ENCODE measurements around the gene STK36. TPM values are rescaled to one million over a fixed set of nuclear protein-coding genes. Genes with fewer than 3 reads are reported as not detected.

Gene STK36
- total and polyA plus RNA-seq, 8 donors = 8.3 to 54.0 (median 22.1) TPM

DNA sequence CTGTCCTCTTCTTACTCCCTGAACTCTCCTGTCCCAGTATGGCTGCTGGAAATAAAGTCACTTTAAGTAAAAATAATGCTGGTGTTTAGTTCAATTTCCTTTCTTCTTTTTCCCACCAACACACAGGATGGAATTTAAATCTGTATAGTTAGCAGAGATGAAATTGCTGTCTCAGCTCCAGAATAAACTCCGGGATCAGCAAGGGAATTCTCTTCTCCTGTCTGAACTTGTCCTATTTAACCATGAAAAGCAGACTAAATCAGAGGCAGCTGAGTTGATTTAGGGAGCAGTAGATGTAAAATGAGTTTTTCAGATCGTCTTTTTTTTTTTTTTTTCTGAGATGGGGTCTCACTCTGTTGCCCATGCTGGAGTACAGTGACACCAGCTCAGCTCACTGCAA lies 64.6 kb downstream of the STK36 start:
- TF ChIP-seq, protein P1, sequence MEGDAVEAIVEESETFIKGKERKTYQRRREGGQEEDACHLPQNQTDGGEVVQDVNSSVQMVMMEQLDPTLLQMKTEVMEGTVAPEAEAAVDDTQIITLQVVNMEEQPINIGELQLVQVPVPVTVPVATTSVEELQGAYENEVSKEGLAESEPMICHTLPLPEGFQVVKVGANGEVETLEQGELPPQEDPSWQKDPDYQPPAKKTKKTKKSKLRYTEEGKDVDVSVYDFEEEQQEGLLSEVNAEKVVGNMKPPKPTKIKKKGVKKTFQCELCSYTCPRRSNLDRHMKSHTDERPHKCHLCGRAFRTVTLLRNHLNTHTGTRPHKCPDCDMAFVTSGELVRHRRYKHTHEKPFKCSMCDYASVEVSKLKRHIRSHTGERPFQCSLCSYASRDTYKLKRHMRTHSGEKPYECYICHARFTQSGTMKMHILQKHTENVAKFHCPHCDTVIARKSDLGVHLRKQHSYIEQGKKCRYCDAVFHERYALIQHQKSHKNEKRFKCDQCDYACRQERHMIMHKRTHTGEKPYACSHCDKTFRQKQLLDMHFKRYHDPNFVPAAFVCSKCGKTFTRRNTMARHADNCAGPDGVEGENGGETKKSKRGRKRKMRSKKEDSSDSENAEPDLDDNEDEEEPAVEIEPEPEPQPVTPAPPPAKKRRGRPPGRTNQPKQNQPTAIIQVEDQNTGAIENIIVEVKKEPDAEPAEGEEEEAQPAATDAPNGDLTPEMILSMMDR (IDR thresholded peaks at IDR 0.05) = no peak
- Histone ChIP-seq H3K9me3 (no peaks in the 10 kb centered on the region), H3K27me3 (no peaks in the 10 kb centered on the region), H3K36me3 (peaks cover 4 to 21% (median 10%) of the 10 kb centered on the region in 3 donors), H3K4me3 (no peak overlapping the region), H3K4me1 (no peaks in the 10 kb centered on the region), H3K27ac (no peak overlapping the region)
- FAIRE-seq (no peak), DNase-seq (no peak), ATAC-seq (no peak)
- WGBS, 2 donors = 67 to 71% methylated on average over 2 of the region's 2 CpGs
- intact Hi-C loops (cut with DNase I) = no loop called here

DNA sequence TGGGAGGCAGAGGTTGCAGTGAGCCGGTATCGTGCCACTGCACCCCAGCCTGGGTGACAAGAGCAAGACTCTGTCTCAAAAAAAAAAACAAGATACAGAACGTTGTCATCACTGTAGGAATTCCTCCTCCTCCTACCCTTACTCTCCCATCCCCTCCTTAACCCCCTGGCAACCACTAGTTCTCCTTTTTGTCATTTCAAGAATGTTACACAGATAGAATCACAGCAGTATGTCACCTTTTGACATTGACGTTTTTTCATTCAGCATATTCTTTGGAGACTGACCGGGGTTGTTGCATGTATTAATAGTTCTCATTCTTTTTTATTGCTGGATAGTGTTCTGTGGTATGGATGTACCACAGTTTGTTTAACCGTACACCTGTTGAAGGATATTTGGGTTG lies 71.2 kb downstream of the STK36 start:
- no peak for FAIRE-seq
- intact Hi-C loops (cut with DNase I) = no loop called here
- Histone ChIP-seq H3K27me3 (no peaks in the 10 kb centered on the region), H3K36me3 (peaks cover 4 to 26% (median 8%) of the 10 kb centered on the region in 3 donors), H3K9me3 (no peaks in the 10 kb centered on the region), H3K27ac (no peak overlapping the region), H3K4me1 (no peaks in the 10 kb centered on the region), H3K4me3 (no peak overlapping the region)
- TF ChIP-seq, protein P1 (IDR thresholded peaks at IDR 0.05) = no peak
- DNase-seq = no peak
- no peak for ATAC-seq
- 75 to 83% methylated on average over 6 of the region's 6 CpGs for WGBS, 2 donors

DNA sequence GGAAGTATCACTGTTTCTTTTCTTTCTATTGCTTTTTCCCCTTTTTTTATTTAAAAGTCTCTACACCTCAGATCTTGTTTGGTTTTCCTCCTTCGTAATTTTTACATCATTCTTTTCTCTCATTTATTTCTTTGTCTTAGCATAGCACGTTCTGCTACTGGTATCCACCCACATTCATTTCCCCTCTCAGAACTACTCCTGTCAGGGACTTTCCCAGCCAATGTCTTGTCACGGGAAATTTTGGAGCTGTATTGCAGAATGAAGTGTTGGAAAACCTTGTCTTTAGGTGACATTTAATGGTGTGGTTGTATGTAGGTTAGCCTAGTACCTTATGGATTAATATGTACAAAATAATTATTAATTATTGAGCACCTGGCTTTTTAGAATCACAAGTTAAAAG lies 72.7 kb downstream of the STK36 start:
- WGBS, 2 donors = 74 to 78% methylated on average over 3 of the region's 3 CpGs
- Histone ChIP-seq H3K27ac (peak overlapping the region in 2 of 4 donors; percentile 74 to 75), H3K27me3 (no peaks in the 10 kb centered on the region), H3K4me3 (no peak overlapping the region), H3K4me1 (no peaks in the 10 kb centered on the region), H3K9me3 (no peaks in the 10 kb centered on the region), H3K36me3 (peaks cover 4 to 32% (median 11%) of the 10 kb centered on the region in 3 donors)
- TF ChIP-seq, protein P1 (IDR thresholded peaks at IDR 0.05) = no peak
- intact Hi-C loops (cut with DNase I) = no loop called here
- ATAC-seq (peak in 1 of 4 donors; percentile 40), FAIRE-seq (no peak), DNase-seq (no peak)

DNA sequence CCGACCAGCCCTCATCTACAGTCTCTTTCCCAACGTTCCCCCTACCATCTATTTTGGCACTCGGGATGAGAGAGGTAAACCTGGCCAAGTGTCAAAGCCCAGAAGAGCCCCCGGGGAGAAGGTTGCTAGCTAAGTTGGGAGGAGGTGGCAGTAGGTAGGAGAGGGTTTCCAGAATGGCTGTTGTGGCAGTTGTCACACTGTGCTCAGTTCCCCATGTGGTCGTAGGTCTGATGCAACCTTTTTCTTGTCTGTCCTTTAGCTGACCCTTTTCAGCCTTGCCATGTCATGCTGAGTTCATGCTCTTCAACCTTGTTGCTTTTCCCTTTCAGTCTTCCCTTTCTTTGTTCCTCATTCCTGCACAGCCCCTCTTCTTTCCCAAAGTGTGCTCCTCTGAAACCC lies 73.3 kb downstream of the STK36 start:
- TF ChIP-seq, protein P1 (IDR thresholded peaks at IDR 0.05) = no peak
- peak in 1 of 6 donors; percentile 43 for DNase-seq
- Histone ChIP-seq H3K4me3 (no peak overlapping the region), H3K4me1 (no peaks in the 10 kb centered on the region), H3K9me3 (no peaks in the 10 kb centered on the region), H3K27me3 (no peaks in the 10 kb centered on the region), H3K36me3 (peaks cover 4 to 38% (median 13%) of the 10 kb centered on the region in 3 donors), H3K27ac (peak overlapping the region in 3 of 4 donors; percentile 49 to 75 (median 74))
- FAIRE-seq = no peak
- intact Hi-C loops (cut with DNase I) = no loop called here
- 59 to 78% methylated on average over 5 of the region's 5 CpGs for WGBS, 2 donors
- peak in 3 of 4 donors; percentile 17 to 74 (median 74) for ATAC-seq

DNA sequence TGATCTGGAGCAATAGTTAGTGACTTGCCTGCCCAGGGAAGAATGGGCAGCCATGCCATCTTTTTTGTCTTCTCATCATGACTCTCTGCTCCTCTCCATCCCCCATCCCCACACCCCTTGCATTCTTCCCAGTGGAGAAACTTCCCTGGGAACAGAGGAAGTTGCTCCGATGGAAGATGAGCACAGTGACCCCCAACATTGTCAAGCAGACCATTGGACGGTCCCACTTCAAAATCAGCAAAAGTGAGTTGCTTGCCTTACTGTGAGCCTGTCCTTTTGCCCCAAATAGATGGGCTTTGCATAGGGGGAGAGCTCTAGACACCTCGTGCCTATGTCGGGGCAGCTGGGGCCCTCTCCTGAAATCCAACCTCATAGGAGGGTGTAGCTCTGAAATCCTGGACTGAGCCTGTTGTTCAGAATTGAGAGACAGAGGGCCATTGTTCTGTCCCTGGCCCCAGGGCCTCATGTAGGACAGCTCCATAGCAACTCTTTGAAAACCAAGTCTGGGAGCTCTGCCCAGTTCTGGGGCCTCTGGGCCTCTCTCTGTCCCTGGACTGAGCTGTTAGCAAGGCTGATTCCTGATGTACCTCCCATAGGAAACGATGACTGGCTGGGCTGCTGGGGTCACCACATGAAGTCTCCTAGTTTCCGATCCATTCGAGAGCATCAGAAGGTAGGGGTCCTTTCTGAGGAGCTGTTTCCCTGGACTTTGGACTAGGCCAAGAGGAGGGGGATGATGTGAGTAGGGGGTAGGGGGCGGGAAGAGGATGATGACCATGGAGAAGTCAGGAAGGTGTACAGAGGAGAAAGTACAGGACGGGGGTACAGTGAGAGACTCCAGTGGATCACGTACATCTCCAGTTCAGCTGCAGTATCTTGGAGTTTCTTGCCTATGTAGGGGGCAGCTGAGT lies 73.9 kb downstream of the STK36 start:
- TF ChIP-seq, protein P1 (IDR thresholded peaks at IDR 0.05) = no peak
- WGBS, 2 donors = 73% methylated on average over 10 of the region's 10 CpGs
- Histone ChIP-seq H3K9me3 (no peaks in the 10 kb centered on the region), H3K36me3 (peaks cover 0 to 36% (median 14%) of the 10 kb centered on the region in 3 donors), H3K4me1 (no peaks in the 10 kb centered on the region), H3K27ac (peak overlapping the region in 3 of 4 donors; percentile 49 to 75 (median 74)), H3K4me3 (no peak overlapping the region), H3K27me3 (no peaks in the 10 kb centered on the region)
- FAIRE-seq (no peak), DNase-seq (peak in 4 of 6 donors; percentile 42 to 62 (median 52)), ATAC-seq (peak; percentile 73 to 96 (median 84))
- intact Hi-C loops (cut with DNase I) = no loop called here

All from pancreas (tissue), 10 donors.